AG09319 (cell line): ENCODE measurements around the gene SMPD3.

Source experiments
- DNase-seq: peaks from one replicate; pipeline ENCODE4 v3.0.0-alpha.2; 2010; ENCODE audit warnings: low read depth; ENCODE audit errors: extremely low read depth
- TF ChIP-seq, protein P1 (sequence below): IDR thresholded peaks from 2 replicates; pipeline ENCODE4 v1.5.1; 2011; ENCODE audit warnings: low read depth, mild to moderate bottlenecking, inconsistent platforms, low read length, moderate library complexity

SMPD3 gene

DNA sequence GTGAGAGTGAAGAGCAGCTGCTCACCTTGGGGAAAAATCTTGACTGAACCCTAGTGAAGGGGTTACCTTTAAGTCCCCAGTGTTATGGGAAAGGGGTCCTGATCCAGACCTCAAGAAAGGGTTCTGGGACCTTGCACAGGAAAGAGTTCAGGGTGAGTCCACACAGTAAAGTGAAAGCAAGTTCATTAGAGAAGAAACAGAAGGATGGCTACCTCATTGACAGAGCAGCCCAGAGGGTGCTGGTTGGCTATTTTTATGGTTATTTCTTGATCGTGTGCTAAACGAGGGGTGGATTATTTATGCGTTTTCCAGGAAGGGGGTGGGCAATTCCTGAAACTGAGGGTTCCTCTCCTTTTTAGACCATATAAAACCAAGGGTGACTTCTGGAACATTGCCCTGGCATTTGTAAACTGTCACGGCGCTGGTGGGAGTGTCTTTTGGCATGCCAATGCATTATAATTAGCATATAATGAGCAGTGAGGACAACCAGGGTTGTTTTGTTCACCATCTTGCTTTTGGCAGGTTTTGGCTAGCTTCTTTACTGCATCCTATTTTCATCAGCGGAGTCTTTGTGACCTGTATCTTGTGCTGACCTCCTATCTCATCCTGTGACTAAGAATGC is 58.4 kb downstream of the SMPD3 start:
- DNase-seq, result no peak
- TF ChIP-seq, protein P1, sequence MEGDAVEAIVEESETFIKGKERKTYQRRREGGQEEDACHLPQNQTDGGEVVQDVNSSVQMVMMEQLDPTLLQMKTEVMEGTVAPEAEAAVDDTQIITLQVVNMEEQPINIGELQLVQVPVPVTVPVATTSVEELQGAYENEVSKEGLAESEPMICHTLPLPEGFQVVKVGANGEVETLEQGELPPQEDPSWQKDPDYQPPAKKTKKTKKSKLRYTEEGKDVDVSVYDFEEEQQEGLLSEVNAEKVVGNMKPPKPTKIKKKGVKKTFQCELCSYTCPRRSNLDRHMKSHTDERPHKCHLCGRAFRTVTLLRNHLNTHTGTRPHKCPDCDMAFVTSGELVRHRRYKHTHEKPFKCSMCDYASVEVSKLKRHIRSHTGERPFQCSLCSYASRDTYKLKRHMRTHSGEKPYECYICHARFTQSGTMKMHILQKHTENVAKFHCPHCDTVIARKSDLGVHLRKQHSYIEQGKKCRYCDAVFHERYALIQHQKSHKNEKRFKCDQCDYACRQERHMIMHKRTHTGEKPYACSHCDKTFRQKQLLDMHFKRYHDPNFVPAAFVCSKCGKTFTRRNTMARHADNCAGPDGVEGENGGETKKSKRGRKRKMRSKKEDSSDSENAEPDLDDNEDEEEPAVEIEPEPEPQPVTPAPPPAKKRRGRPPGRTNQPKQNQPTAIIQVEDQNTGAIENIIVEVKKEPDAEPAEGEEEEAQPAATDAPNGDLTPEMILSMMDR, result no peak

DNA sequence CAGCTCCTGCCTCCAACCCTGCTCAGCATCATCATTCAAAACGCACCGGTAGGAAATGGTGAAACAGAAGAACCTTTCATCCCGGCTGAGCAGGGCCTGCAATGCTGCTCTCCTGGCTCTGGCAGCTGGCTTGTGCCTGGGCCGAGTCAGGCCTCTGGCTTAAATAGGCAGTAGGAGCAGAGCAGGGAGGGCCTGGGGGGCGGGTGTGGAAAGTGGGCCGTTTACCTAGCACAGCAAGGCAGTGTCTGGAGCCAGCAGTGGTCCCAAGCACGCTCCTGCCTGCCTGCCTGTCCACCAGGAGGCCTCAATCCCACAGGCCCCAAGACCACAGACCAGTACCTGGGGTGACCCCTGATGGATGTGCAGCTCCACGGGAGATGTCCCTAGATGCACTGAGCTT is 59.3 kb downstream of the SMPD3 start:
- TF ChIP-seq, protein P1, result no peak
- DNase-seq, result no peak

- TF ChIP-seq, protein P1, result no peak
- DNase-seq, result no peak
These were observed 60.2 kb downstream of the SMPD3 start for GRCh38 chr16:68388124-68388523.

DNA sequence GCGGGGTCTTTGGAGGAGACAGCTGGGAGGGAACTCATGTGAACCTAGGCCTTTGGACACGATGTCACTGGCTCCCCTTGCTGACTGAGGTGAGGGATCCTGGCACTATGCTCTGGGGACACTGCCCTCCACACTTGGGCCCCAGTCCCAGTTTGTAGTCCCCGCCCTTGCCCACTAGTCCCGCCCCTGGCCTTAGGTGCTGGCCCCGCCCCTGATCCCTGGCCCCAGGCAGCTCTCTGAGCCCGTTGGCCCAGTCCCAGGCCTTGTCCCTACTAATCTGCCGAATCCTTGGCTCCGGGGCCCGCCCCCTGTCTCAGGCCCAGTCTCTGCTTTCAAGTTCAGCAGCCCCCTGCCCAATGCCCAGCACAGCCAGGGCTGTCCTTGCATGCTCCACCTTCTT is 61.0 kb downstream of the SMPD3 start:
- TF ChIP-seq, protein P1, result no peak
- DNase-seq, result no peak

- DNase-seq, result no peak
- TF ChIP-seq, protein P1, result no peak
These were observed 61.7 kb downstream of the SMPD3 start for GRCh38 chr16:68386628-68387027.

DNA sequence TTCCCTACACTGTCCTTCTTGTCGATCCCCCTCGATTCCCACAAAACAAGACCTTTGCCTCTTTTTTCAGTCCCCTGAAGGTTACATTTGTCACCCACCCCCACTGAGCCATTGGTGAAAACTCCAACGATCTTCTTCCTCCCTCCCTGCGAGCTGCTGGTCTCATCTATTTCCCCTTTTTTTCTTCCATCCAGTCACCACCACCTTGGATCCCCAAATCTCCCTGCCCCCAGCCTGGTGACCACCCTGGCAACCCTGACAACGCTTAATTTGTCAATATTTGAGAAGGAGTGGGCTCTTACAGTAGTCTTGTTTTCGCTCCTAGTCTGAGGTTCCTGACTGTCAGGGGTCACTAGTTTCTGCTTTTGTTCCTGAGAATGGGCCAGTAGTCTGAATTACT is 62.9 kb downstream of the SMPD3 start:
- DNase-seq, result no peak
- TF ChIP-seq, protein P1, result no peak

GRCh38 chr16:68384288-68385161 is 63.8 kb downstream of the SMPD3 start:
- no peak for DNase-seq
- TF ChIP-seq, protein P1, result no peak
